ENCODE measurements around the gene KCNMB1.

Gene KCNMB1

DNA sequence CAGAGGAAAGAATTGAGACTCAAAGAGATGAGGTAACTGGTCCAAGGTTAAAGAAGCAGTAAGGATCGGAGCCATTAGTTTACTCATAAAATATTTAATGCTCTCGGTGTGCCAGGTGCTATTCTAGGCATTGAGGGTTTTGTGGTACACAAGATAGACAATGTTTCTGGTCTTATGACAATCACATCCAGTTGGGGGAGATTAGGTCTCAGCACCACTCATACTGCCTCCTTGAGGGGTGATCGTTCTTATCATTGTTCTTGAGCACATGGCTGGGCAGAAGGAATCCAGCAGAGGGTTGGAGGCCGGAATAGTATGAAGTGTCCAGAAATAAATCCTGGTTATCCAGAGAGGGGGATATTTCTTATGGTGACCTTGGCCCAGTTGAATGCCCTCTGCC lies 50.9 kb downstream of the KCNMB1 start:
- in situ Hi-C loops (cut with HindIII; ENCODE audit: low sequenced_read_pairs), result no loop called here
- no peak for TF ChIP-seq CTCF (IDR thresholded peaks at IDR 0.05; ENCODE audit: low read depth, low read length, missing control alignments)
- no peak overlapping the region for H3K4me3 ChIP-seq (ENCODE audit: low read depth, low read length)
- no peak for DNase-seq (ENCODE audit: low read depth)

DNA sequence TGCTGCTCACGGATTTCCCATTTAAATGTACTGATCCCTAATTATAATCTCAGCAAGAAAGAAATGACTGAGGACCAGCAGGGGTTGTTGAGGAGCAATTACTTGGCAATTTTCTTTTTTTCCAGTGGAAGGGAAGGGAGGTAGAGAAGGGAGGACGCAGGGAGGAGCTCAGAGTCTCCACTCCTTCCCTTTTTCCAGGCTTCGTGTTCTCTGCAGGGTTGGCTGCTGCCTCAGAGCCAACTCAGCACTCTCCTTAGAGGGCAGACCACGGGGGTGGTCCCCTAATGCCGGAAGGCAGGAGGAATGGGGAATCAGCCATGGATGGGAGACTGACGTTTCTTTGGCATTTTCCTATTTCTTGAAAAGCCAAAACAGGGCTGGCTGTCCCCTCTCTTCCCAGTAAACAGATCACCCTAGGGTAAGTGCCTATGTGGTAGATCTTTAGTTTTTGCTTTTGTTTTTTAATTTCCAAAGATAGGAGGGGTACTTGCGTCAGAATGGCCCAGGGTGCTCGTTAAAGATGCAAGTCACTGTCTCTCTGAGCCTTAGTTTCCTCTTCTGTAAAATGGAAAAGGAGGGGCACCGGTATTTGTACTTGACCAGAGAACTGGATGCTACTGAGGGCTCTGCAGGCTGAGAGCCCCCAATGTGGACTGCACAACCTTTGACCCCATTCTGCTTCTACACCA lies 52.0 kb downstream of the KCNMB1 start:
- in situ Hi-C loops (cut with HindIII; ENCODE audit: low sequenced_read_pairs), result no loop called here
- no peak for DNase-seq (ENCODE audit: low read depth)
- no peak overlapping the region for H3K4me3 ChIP-seq (ENCODE audit: low read depth, low read length)
- TF ChIP-seq CTCF (IDR thresholded peaks at IDR 0.05; ENCODE audit: low read depth, low read length, missing control alignments), result no peak

- DNase-seq (ENCODE audit: low read depth), result no peak
- in situ Hi-C loops (cut with HindIII; ENCODE audit: low sequenced_read_pairs), result no loop called here
- H3K4me3 ChIP-seq (ENCODE audit: low read depth, low read length), result no peak overlapping the region
- no peak for TF ChIP-seq CTCF (IDR thresholded peaks at IDR 0.05; ENCODE audit: low read depth, low read length, missing control alignments)
Observed at GRCh38 chr5:170336065-170336464, 53.1 kb downstream of the KCNMB1 start.

GRCh38 chr5:170334626-170335025 lies 54.5 kb downstream of the KCNMB1 start:
- no peak overlapping the region for H3K4me3 ChIP-seq (ENCODE audit: low read depth, low read length)
- DNase-seq (ENCODE audit: low read depth), result no peak
- no peak for TF ChIP-seq CTCF (IDR thresholded peaks at IDR 0.05; ENCODE audit: low read depth, low read length, missing control alignments)

GRCh38 chr5:170333161-170333910 lies 55.8 kb downstream of the KCNMB1 start:
- TF ChIP-seq CTCF (IDR thresholded peaks at IDR 0.05; ENCODE audit: low read depth, low read length, missing control alignments), result no peak
- in situ Hi-C loops (cut with HindIII; ENCODE audit: low sequenced_read_pairs), result no loop called here
- no peak for DNase-seq (ENCODE audit: low read depth)

More at GRCh38 chr5:170334626-170335025, 54.5 kb downstream of the KCNMB1 start:
- in situ Hi-C loops (cut with HindIII; ENCODE audit: low sequenced_read_pairs), result no loop called here

DNA sequence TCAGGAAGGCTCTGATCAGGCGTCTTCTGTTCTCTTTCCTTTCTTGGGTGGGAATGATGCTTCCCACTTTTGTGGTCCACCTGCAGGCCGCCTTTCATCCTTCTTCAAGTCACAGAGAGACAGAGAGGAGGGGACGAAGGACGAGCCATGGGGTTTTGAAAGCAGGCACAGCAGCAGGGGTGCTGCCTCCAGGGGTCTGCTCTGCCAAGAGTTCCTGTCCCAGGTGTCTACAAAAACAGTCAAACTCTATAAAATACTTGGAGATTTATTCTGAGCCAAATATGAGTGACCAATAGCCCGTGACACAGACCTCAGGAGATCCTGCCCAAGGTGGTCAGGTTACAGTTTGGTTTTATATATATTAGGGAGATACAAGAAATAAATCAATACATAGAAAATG lies 57.1 kb downstream of the KCNMB1 start:
- no peak overlapping the region for H3K4me3 ChIP-seq (ENCODE audit: low read depth, low read length)
- in situ Hi-C loops (cut with HindIII; ENCODE audit: low sequenced_read_pairs), result no loop called here
- no peak for DNase-seq (ENCODE audit: low read depth)
- no peak for TF ChIP-seq CTCF (IDR thresholded peaks at IDR 0.05; ENCODE audit: low read depth, low read length, missing control alignments)

More at GRCh38 chr5:170333161-170333910, 55.8 kb downstream of the KCNMB1 start:
- H3K4me3 ChIP-seq (ENCODE audit: low read depth, low read length), result no peak overlapping the region

Measured in astrocyte of the cerebellum (primary cell).